ENCODE results near the gene OPN3. TPM values are rescaled to one million over a fixed set of nuclear protein-coding genes. Genes with fewer than 3 reads are reported as not detected.

Gene OPN3
- total RNA-seq, 1 experiment from 2014 or later, result 33.5 TPM

DNA sequence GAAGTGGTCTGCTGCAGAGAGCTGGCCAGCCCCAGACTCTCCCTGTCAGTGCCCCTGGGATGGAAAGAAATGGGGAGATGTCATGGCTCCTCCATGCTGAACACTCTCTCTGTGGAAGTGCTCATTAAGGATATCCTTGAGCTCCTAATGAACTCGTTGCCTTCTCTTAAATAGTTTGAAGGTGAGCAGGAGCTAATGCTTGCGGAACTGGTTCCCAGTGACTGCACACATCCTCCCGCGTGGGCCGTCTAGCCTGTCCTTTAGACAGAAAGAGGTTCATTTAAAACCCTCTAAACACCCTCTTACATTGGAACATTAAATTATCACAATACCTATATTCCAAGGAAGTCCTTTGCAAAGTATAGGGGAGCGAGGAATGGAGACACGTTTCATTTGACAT lies 6.0 kb upstream of the OPN3 start:
- no peak for DNase-seq (ENCODE audit: low read depth)

GRCh38 chr1:241645199-241645598 lies 5.0 kb upstream of the OPN3 start:
- no peak for DNase-seq (ENCODE audit: low read depth)

- DNase-seq (ENCODE audit: low read depth), result no peak
Measured at GRCh38 chr1:241644259-241644658, 4.1 kb upstream of the OPN3 start.

DNA sequence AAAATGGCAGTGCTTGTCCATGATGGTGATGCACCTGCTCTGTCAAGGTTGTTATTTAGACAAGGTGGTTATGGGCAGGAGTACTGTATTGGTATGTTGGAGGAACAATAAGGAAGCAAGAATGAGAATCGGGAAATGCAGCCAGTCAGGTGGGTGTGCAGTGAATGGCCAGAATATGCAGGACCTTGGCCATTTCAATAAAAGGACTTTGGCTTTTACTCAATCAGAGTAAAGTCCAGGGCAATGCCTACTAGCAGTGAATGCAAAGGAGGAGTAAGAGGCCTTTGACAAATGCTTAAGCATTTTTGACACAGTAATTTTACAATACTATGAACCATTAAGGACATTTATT lies 2.4 kb upstream of the OPN3 start:
- DNase-seq (ENCODE audit: low read depth), result no peak

- DNase-seq (ENCODE audit: low read depth), result peak; percentile 75
Measured at GRCh38 chr1:241641773-241642592, 1.8 kb upstream of the OPN3 start.

DNA sequence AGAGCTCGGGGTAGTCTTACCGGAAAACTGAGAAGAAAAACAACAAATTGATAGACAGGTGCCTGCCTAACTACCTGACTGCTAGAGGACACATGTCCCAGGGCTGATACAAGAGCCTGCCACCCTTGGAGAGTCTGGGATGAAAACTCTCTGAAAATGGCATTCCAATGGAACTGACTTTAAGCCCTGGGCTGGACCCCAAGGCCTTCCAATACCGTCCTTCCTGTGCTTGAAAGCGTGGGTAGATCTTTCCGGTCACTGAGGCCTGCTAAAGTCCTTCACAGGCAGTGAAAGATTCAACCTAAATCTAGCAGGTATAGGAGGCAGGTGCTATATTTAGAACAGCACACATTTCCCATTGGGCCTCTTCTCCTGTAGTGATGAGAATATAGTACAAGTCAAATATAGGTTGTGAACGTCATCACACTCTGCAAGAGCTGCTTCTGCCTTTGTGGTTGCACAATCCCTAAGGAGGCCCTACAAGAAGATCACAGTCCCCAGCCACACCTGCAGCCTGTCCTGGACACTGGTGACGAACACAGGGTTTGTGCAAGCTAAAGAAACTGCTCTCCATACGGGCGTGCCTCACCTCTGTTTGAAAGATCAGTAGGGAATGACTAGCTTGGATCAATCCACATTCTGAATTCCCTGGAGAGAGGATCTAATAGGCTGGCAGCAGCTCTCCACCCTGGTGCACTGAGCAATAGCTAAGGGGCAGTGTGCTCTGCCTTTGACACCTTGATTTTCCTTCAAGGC lies 876 bp upstream of the OPN3 start:
- DNase-seq (ENCODE audit: low read depth), result no peak

DNA sequence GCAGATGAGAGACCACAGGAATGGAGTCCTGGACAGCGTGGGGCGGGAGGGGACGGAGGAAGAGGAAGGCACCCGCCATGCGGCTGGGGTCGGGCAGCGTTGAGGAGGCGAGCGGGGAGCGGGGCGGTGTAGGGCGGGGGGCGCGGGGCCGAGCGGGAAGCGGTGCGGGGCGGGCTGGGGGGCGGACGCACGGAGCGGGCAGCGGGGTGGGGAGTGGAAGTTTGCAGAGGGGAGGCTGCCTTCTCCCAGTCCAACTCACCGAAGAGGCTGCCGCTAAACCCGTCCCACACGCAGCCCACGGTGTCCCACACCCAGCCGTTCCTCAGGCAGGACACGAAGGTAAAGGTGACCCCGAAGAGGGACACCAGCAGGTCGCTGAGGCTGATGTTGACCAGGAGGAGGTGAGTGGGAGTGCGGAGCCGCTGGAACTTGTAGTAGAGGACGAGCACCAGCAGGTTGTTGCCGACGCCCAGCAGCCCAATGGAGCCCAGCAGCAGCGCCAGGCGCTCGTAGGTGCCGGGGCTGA lies 483 bp downstream of the OPN3 start:
- DNase-seq (ENCODE audit: low read depth), result no peak

DNA sequence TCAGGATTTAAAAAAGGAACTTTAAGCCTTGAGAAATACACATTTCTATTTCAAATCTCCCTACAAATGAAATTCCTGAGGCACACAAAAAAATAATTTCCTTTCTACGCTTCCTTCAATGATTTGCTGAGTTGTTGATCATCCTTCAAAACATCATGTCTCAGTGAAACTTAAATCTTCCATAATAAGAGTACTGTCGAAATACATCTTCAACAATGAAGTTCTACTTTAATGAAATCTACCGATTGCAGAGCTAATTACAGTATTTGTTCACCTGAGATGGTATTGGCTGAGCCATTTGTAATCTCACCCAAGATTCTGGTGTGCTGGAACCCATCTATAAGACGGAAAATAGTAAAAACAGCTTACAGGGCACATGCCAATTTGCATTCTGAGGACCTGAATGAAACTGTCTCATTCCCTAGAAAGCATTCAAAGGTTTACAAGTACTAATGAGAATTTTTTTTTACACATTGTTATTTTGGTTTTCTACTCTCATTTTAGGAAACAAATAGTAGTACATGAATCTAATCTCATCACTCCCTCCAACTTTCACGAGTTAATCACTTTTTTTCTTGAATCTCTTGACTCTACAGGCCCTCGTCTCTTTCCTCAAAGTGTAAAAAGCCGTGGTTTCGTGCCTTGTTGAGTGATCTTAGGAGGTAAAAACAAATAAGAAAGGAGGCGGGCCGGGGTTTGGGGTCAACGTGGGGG lies 1.1 kb downstream of the OPN3 start:
- DNase-seq (ENCODE audit: low read depth), result no peak

DNA sequence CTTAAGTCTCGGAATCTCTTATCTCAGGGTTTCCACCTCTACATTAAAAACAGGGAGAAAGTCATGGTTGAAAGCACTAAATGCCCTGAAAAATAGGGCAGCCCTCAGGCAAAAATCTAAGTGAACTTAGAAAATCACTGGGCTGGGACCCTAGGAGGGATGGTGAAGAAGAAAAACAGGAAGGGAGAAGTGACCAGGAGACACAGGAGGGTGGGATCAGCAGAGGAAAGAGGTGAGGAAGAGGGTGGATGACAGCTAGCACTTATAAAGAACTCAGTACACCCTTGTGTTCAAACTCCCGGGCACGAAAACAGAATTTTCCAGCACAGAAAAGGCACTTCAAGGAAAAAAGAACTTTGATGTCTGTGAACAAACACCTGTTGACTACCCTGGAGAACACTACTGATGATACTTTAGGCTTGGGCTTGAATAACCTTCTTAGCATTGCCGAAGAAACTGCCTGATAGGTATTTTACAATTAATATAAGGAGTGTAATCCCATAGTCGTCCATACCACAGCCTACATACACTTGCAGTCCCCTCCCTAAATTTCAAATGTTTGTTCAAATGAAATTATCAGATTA lies 2.0 kb downstream of the OPN3 start:
- no peak for DNase-seq (ENCODE audit: low read depth)

GRCh38 chr1:241637604-241638003 lies 2.6 kb downstream of the OPN3 start:
- DNase-seq (ENCODE audit: low read depth), result no peak

DNA sequence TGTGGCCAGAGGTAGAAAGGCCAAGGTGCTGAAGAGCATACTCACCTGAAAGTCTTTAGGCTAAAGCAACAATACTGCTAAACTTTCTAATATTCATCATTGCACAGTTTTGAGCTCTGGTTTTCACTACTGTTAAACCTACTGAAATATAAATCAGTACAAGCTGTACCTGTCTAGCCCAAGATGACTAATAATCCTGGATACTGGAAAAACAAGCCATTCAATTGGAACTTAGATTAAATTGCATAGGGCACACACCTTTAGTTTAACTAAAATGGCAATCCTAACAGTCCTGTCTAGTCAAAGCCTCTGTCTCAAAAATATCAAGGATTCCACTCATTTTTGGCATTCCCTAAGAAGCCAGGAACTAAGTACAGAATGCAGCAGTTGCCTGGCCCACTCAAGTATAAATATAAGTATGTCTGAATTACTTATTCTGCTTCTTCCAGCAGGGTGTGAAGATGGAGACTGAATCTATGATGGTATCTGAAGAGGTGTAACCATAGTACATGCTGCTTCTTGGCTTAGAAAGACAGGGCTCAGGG lies 3.1 kb downstream of the OPN3 start:
- no peak for DNase-seq (ENCODE audit: low read depth)

DNA sequence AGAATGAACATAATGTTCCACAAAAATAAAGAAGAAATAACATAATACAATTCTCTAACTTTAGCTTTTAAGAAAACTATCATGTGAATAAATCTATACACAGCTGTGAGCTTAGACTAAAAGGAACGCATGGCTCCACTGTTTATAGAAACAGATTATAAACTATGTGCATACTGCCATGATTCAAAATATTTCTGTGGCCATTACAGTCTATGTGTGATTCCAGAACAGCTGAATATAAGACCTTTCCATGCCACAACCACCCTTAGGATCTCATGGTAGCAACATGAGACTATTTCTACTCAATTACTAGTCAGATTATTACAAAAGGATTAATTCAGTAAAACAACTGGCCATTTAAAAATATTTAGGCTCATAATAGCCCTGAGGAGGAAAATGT lies 3.9 kb downstream of the OPN3 start:
- no peak for DNase-seq (ENCODE audit: low read depth)

GRCh38 chr1:241635556-241636152 lies 4.5 kb downstream of the OPN3 start:
- no peak for DNase-seq (ENCODE audit: low read depth)

GRCh38 chr1:241632987-241633386 lies 7.2 kb downstream of the OPN3 start:
- no peak for DNase-seq (ENCODE audit: low read depth)

GRCh38 chr1:241631674-241632073 lies 8.5 kb downstream of the OPN3 start:
- DNase-seq (ENCODE audit: low read depth), result no peak

DNA sequence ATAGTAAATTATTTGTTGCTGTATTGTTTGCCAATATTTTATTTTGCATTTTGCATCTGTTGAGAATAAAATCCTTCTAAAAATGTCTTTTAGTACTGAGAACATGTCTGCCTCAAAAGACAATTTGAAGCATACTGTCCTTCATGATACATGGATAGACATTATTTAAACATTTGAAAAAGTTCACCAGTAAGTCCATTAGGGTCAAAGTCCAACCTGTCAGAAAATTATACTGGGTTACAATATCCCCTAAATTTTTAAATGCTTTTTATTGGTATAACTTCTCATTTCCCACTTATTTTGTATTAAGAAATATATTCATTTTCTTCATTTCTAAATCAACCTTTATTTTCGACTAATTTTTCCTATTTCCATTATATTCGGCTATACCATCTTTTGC lies 9.3 kb downstream of the OPN3 start:
- no peak for DNase-seq (ENCODE audit: low read depth)

DNA sequence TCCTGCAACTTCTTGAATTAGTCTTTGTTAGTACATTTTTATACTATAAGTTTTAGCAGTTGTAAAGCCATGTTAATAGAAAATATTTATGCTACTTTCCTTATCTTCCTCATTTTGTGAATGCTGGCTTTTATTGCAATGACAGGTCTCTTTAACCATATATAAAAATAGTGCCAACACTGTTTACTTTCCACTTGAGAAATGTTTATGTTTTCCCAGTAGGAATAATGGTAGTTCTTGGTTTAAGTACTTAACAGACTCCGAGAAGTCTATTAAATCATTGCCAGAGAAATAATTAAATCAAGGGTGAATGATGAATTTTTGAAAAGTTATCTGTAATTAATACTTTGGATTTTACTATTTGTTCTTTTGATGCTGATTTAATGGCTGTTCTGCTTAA lies 9.7 kb downstream of the OPN3 start:
- no peak for DNase-seq (ENCODE audit: low read depth)

GRCh38 chr1:241630005-241630404 lies 10.2 kb downstream of the OPN3 start:
- DNase-seq (ENCODE audit: low read depth), result no peak

DNA sequence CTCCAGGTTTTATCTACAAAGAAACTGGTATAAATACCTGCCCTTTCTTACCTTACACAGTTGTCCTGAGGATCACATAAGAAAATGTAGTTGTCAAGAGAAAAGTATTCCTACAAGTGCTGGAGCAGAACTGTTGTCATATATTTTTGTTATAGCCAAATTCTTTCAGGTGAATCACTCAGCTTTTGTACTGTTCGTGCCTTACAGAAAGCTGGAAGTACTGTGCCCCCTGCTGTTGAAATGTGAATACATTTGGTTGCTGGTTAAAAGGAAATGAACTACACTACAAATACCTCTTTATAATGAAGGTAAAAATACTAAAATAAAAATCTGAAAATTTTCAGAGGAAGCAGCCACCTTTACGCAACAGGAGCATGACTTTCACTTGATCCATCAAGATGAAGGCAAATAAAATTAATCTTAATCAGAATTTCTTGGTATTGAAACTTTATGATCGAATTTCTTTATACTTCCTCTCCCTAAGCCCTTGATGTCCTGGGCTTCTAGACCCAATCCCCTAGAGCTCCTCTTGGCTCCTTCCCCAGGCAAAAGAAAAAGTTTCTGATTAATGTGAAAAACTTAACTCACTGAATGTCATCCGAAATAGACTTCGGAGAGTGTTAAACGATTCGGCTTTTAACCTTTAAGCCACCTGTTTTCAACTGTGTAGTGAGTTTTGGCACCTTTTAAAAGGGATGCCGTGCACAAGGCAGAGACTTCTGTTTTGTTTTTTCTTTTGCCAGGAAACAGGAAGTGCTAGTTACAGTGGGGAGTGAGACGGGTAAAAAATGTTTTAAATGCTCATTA lies 12.5 kb downstream of the OPN3 start:
- DNase-seq (ENCODE audit: low read depth), result peak; percentile 68

DNA sequence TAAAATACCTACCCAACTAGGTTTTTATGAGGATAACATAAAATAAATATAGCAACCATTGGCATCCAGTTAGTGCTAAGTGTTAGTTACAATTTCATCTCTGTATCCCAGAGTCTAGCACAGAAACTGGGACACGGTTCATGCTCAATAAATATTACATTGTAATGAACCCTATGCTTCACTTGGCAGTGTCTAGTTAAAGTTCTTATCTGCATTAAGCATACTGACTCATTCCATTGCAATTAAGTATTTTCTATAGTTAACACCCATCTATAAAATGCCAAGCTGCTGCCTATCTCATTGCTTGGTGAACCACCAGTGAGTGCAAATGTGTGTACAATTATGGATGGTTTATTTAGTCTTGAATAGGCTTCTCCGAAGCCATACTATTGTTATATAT lies 15.2 kb downstream of the OPN3 start:
- DNase-seq (ENCODE audit: low read depth), result no peak
